Measurements from ENCODE around the gene TGIF2LY.
"Not testable (repeated sequence)": the region's sequence is repeated elsewhere in the genome, so short reads cannot be mapped to it uniquely, and the experiment has no call there.

Gene TGIF2LY

GRCh38 chrY:3578767-3579166 is at the start of gene TGIF2LY:
Gene TGIF2LY (plus strand): TSS chrY:3579067. CDS start chrY:3579245, 178 bp downstream.
- not testable (repeated sequence) for DNase-seq (ENCODE audit: low spot score)
